ENCODE measurements around the gene TP63. TPM values are rescaled to one million over a fixed set of nuclear protein-coding genes. Genes with fewer than 3 reads are reported as not detected.

The TP63 gene
- total RNA-seq, 4 donors from 2014 or later: not detected

DNA sequence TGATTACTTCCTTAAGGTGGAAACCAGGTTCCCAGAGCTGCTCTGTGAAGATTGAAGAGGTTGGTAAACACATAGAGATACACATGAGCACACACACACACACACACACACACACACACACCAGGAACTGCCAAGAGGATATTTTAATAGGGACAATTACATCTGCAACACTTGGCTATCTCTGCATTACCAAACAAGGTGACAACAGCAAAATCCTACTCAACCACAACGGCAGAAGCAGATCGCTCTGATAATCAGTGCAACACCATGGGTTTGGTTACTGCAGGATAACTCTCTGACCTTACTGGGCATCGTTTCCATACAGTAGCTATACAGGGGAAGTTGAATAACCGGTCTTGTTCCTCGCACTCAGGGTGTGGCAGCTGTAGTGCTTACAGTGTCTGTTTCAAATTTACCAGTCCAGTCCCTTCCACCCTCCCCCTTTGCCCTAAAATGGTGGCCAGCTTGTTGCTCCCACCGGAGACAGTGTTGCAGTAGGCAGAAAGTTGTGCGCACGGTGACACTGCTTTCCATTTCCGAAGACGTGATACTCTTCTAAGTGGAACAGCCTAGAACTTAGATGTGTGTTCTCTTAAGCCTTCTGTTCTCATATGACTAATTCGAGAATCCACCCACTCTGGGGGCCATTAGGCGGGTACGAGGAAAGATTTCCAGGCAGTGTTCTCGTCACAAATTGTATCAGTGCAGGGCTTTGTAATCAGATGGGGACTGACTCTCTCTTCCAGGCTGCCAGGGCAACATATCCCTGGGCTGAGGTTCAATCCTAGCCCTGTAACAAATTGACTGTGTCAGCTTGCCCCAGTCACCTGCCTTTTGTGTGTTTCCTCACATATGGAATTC, 313.3 kb downstream of the TP63 start:
- Histone ChIP-seq H3K4me3 (no peak overlapping the region), H3K36me3 (no peaks in the 10 kb centered on the region), H3K27ac (peak overlapping the region; percentile 44 to 73 (median 66)), H3K4me1 (peaks cover 0 to 23% (median 13%) of the 10 kb centered on the region in 4 donors), H3K27me3 (no peaks in the 10 kb centered on the region), H3K9me3 (no peaks in the 10 kb centered on the region)
- DNase-seq: peak; percentile 75
- in situ Hi-C loops (cut with MboI; ENCODE audit: low pct_ligation_motif_present in 1 of 4, low pct_unique_long_range_greater_than_20kb in 1 of 4, low sequenced_read_pairs in 3 of 4) (loop anchor here (10.0 to 25.0 kb wide), 2 partner anchors 680 to 682 kb away; no protein-coding TSS in a partner anchor), intact Hi-C loops (cut with DNase I; ENCODE audit: low total_unique reads) (no loop called here)
- TF ChIP-seq EP300 (IDR thresholded peaks at IDR 0.05; ENCODE audit: low read depth): no peak
- peak in 2 of 3 donors; percentile 50 to 55 for TF ChIP-seq POLR2AphosphoS5 (IDR thresholded peaks at IDR 0.05)
- peak; percentile 12 for TF ChIP-seq POLR2A (IDR thresholded peaks at IDR 0.05)
- TF ChIP-seq, protein P1, sequence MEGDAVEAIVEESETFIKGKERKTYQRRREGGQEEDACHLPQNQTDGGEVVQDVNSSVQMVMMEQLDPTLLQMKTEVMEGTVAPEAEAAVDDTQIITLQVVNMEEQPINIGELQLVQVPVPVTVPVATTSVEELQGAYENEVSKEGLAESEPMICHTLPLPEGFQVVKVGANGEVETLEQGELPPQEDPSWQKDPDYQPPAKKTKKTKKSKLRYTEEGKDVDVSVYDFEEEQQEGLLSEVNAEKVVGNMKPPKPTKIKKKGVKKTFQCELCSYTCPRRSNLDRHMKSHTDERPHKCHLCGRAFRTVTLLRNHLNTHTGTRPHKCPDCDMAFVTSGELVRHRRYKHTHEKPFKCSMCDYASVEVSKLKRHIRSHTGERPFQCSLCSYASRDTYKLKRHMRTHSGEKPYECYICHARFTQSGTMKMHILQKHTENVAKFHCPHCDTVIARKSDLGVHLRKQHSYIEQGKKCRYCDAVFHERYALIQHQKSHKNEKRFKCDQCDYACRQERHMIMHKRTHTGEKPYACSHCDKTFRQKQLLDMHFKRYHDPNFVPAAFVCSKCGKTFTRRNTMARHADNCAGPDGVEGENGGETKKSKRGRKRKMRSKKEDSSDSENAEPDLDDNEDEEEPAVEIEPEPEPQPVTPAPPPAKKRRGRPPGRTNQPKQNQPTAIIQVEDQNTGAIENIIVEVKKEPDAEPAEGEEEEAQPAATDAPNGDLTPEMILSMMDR (IDR thresholded peaks at IDR 0.05): no peak
- 53 to 80% methylated on average over 1 to 14 of the region's 14 CpGs for WGBS, 2 donors (ENCODE audit: low coverage in 1 of 2)

DNA sequence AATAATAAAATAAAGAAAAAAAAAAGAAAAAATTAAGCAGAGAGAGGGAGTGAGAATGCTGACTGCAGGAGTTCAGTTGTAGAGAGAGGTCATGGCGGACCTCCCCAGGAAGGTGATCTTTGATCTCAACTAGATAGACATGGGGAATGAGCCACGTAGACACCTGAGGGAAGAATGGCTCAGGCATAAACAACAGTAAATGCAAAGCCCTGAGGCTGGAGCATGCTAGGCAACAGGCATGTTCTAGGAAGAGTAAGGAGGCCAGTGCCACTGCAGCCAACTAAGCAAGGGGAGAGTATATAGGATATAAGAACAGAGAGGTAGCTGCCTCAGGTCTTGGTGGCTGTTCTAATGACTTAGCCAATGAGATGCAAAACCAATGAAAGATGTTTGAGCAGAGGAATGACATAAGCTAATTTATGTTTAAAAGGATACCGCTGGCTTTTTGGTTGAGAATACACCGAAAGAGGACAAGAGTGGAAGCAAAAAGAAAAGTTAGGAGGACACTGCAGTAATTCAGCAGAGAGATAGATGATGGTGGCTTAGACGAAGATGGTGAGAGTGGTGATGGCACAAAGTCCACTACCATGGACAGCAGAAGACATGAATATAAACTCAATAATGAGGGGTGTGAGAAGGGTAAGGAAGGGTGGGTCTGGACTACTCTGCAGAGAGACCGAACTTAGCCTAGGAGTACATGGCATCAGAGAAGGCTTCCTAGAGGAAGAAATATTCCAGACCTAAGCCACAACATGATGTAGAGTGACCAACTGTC, 314.9 kb downstream of the TP63 start:
- TF ChIP-seq, protein P1 (IDR thresholded peaks at IDR 0.05): no peak
- no peak for TF ChIP-seq POLR2AphosphoS5 (IDR thresholded peaks at IDR 0.05)
- no peak for TF ChIP-seq EP300 (IDR thresholded peaks at IDR 0.05; ENCODE audit: low read depth)
- H3K27ac ChIP-seq: no peak overlapping the region
- H3K36me3 ChIP-seq: no peaks in the 10 kb centered on the region
- H3K27me3 ChIP-seq: no peaks in the 10 kb centered on the region
- in situ Hi-C loops (cut with MboI; ENCODE audit: low pct_ligation_motif_present in 1 of 4, low pct_unique_long_range_greater_than_20kb in 1 of 4, low sequenced_read_pairs in 3 of 4): loop anchor here (10.0 to 25.0 kb wide), 2 partner anchors 681 to 684 kb away; no protein-coding TSS in a partner anchor
- intact Hi-C loops (cut with DNase I; ENCODE audit: low total_unique reads): no loop called here
- 91 to 98% methylated on average over 6 of the region's 6 CpGs for WGBS, 2 donors (ENCODE audit: low coverage in 1 of 2)
- no peak overlapping the region for H3K4me3 ChIP-seq
- no peak for DNase-seq
- peaks cover 0 to 23% (median 13%) of the 10 kb centered on the region in 4 donors for H3K4me1 ChIP-seq
- H3K9me3 ChIP-seq: no peaks in the 10 kb centered on the region

Small RNAs within 50 kb of the gene (small RNA-seq; reads per million reads assigned to genes)
- gene AC078809.1 (0 reads per million in 4 donors), gene MIR944 (0 to 0.55 (median 0.12) reads per million in 4 donors)
